SK-N-SH (cell line): Measurements from ENCODE around the gene WDR7.

Experiments
- CHD2 ChIP-seq: fragments of 150-350 bp; IDR thresholded peaks from 2 replicates; pipeline ENCODE4 v1.6.1; 2018; ENCODE audit warnings: low read length; ENCODE audit not compliant: partially characterized antibody
- EP300 ChIP-seq, 2 experiments: IDR thresholded peaks; 2 replicates each; pipeline versions ENCODE4 v1.4.0 to v1.6.1; 2012; ENCODE audit warnings: borderline replicate concordance in 1 of 2, low read depth in 1 of 2, low read length in 1 of 2
- EZH2phosphoT487 ChIP-seq: fragments of 200-600 bp; sonication (generic); IDR thresholded peaks from 2 replicates; pipeline ENCODE4 v1.6.1; 2017; ENCODE audit warnings: low read depth, mixed run types, mild to moderate bottlenecking, antibody characterized with exemption, moderate library complexity, borderline replicate concordance
- FOXM1 ChIP-seq: IDR thresholded peaks from 2 replicates; pipeline ENCODE4 v1.4.0; 2012; ENCODE audit warnings: low read depth, mild to moderate bottlenecking
- GABPA ChIP-seq: IDR thresholded peaks from 2 replicates; pipeline ENCODE4 v1.4.0; 2012; ENCODE audit warnings: low read depth, mild to moderate bottlenecking
- GATA2 ChIP-seq: sonication (generic); formaldehyde crosslinking; IDR thresholded peaks from 2 replicates; pipeline ENCODE4 v1.5.0; 2020; ENCODE audit warnings: mild to moderate bottlenecking, missing genetic modification reagents
- NFIC ChIP-seq: IDR thresholded peaks from 2 replicates; pipeline ENCODE4 v1.4.0; 2012; ENCODE audit warnings: borderline replicate concordance
- POLR2AphosphoS5 ChIP-seq: IDR thresholded peaks from 2 replicates; pipeline ENCODE4 v1.6.1; 2012; ENCODE audit warnings: low read depth, low read length
- RXRA ChIP-seq: IDR thresholded peaks from 2 replicates; pipeline ENCODE4 v1.4.0; 2012; ENCODE audit warnings: low read depth, mild to moderate bottlenecking, borderline replicate concordance
- SMC3 ChIP-seq: IDR thresholded peaks from 2 replicates; pipeline ENCODE4 v1.6.1; 2012; ENCODE audit warnings: low read depth, low read length, improper control_type of control experiment
- TF ChIP-seq, protein P1 (sequence below): fragments of 200-600 bp; sonication (generic); IDR thresholded peaks from 2 replicates; pipeline ENCODE4 v1.6.1; 2017; ENCODE audit warnings: antibody characterized with exemption, mild to moderate bottlenecking, moderate library complexity
- TF ChIP-seq, protein P2 (sequence below): IDR thresholded peaks from 2 replicates; pipeline ENCODE4 v1.4.0; 2012; ENCODE audit warnings: low read depth
- TF ChIP-seq, protein P3 (sequence below): IDR thresholded peaks from 2 replicates; pipeline ENCODE4 v1.6.1; 2012; ENCODE audit warnings: mild to moderate bottlenecking, low read depth, low read length, moderate library complexity
- TF ChIP-seq, protein P4 (sequence below): IDR thresholded peaks from 2 replicates; pipeline ENCODE4; 2012

DNA sequence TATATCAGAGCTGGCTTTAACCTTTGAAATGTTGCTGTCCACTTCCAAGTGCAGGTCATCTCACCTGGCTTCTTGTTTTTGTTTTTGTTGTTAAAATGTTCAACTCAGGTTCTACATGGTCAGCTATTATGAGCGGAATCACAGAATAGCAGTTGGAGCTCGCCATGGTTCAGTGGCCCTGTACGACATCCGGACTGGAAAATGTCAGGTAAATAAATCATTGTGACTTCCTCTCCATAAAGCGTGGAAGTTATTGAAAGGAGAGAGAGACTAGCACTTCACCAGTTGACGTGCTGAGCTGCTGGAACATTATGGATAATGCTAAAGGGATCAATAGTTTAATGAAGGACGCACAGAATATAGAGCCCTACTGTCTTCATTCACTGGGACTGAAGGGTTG is 311.2 kb downstream of the WDR7 start:
- TF ChIP-seq EZH2phosphoT487: no peak
- TF ChIP-seq, protein P1, sequence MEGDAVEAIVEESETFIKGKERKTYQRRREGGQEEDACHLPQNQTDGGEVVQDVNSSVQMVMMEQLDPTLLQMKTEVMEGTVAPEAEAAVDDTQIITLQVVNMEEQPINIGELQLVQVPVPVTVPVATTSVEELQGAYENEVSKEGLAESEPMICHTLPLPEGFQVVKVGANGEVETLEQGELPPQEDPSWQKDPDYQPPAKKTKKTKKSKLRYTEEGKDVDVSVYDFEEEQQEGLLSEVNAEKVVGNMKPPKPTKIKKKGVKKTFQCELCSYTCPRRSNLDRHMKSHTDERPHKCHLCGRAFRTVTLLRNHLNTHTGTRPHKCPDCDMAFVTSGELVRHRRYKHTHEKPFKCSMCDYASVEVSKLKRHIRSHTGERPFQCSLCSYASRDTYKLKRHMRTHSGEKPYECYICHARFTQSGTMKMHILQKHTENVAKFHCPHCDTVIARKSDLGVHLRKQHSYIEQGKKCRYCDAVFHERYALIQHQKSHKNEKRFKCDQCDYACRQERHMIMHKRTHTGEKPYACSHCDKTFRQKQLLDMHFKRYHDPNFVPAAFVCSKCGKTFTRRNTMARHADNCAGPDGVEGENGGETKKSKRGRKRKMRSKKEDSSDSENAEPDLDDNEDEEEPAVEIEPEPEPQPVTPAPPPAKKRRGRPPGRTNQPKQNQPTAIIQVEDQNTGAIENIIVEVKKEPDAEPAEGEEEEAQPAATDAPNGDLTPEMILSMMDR: no peak
- TF ChIP-seq, protein P2, sequence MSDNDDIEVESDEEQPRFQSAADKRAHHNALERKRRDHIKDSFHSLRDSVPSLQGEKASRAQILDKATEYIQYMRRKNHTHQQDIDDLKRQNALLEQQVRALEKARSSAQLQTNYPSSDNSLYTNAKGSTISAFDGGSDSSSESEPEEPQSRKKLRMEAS: no peak
- TF ChIP-seq POLR2AphosphoS5: no peak
- TF ChIP-seq, protein P3, sequence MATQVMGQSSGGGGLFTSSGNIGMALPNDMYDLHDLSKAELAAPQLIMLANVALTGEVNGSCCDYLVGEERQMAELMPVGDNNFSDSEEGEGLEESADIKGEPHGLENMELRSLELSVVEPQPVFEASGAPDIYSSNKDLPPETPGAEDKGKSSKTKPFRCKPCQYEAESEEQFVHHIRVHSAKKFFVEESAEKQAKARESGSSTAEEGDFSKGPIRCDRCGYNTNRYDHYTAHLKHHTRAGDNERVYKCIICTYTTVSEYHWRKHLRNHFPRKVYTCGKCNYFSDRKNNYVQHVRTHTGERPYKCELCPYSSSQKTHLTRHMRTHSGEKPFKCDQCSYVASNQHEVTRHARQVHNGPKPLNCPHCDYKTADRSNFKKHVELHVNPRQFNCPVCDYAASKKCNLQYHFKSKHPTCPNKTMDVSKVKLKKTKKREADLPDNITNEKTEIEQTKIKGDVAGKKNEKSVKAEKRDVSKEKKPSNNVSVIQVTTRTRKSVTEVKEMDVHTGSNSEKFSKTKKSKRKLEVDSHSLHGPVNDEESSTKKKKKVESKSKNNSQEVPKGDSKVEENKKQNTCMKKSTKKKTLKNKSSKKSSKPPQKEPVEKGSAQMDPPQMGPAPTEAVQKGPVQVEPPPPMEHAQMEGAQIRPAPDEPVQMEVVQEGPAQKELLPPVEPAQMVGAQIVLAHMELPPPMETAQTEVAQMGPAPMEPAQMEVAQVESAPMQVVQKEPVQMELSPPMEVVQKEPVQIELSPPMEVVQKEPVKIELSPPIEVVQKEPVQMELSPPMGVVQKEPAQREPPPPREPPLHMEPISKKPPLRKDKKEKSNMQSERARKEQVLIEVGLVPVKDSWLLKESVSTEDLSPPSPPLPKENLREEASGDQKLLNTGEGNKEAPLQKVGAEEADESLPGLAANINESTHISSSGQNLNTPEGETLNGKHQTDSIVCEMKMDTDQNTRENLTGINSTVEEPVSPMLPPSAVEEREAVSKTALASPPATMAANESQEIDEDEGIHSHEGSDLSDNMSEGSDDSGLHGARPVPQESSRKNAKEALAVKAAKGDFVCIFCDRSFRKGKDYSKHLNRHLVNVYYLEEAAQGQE: no peak
- TF ChIP-seq NFIC: no peak
- TF ChIP-seq GATA2 (CRISPR knock-in tag): no peak
- no peak for TF ChIP-seq SMC3
- TF ChIP-seq EP300 (IDR thresholded peaks at IDR 0.05; ENCODE audit: borderline replicate concordance in 1 of 2, low read depth in 1 of 2, low read length in 1 of 2): no peak
- no peak for TF ChIP-seq GABPA
- no peak for TF ChIP-seq CHD2
- no peak for TF ChIP-seq RXRA
- TF ChIP-seq, protein P4, sequence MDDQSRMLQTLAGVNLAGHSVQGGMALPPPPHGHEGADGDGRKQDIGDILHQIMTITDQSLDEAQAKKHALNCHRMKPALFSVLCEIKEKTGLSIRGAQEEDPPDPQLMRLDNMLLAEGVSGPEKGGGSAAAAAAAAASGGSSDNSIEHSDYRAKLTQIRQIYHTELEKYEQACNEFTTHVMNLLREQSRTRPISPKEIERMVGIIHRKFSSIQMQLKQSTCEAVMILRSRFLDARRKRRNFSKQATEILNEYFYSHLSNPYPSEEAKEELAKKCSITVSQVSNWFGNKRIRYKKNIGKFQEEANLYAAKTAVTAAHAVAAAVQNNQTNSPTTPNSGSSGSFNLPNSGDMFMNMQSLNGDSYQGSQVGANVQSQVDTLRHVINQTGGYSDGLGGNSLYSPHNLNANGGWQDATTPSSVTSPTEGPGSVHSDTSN: no peak
- TF ChIP-seq FOXM1: no peak
